ENCODE measurements around the gene DVL1.
A peak's percentile ranks its signal among the peaks of the same experiment; 100 is the strongest.

The DVL1 gene

GRCh38 chr1:1306070-1306660 lies 43.1 kb downstream of the DVL1 start:
- TF ChIP-seq, protein P1, sequence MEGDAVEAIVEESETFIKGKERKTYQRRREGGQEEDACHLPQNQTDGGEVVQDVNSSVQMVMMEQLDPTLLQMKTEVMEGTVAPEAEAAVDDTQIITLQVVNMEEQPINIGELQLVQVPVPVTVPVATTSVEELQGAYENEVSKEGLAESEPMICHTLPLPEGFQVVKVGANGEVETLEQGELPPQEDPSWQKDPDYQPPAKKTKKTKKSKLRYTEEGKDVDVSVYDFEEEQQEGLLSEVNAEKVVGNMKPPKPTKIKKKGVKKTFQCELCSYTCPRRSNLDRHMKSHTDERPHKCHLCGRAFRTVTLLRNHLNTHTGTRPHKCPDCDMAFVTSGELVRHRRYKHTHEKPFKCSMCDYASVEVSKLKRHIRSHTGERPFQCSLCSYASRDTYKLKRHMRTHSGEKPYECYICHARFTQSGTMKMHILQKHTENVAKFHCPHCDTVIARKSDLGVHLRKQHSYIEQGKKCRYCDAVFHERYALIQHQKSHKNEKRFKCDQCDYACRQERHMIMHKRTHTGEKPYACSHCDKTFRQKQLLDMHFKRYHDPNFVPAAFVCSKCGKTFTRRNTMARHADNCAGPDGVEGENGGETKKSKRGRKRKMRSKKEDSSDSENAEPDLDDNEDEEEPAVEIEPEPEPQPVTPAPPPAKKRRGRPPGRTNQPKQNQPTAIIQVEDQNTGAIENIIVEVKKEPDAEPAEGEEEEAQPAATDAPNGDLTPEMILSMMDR (conservative IDR thresholded peaks at IDR 0.05): no peak
- peak overlapping the region; percentile 96 for H3K27ac ChIP-seq

- H3K27ac ChIP-seq: peak overlapping the region; percentile 96
- TF ChIP-seq, protein P1 (conservative IDR thresholded peaks at IDR 0.05): no peak
These were observed 43.7 kb downstream of the DVL1 start for GRCh38 chr1:1305300-1306069.

DNA sequence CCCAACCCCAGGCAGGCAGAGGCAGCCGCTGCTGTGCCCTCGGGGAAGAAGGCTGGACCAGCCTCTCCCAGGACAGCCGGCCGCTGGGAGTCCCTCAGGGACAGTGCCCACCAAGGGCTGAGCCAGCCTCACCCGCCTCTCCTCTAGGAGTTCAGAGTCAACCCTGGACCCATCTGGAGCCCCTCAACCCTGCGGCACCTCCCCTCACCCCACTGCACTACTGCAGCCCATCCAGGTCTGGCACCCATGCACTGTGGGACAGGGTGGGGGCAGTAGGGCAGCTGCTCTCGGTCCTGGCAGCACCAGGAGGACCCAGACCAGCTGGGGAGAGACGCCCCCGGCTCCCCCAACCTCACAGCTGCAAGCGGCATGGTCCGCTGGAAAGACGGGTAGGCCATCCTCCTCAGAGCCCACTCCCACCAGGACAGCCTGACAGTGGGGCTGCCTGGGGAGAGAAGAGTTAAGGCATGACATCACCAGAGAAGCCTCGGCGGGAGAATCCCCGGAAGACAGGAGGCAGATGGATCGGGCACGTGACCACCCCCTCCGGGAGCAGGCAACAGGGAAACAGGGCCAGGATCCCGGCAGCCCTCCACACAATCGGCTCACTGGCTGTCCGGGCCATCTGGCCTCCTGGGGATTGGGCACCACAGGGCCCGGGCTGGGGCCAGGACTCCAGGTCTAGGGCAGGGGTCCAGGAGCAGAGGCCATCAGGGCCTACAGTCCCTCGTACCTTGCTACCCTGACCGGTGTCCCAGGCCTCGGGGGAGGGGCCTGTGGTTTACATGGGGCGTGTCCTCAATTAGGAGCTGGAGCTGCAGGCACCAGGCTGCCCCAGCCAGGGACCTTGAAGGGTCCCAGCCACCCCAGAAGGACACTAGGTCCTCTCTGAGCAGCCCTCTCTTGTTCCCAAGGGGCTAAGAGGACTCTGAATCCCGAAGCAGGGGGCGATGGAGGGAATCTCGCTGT lies 44.6 kb downstream of the DVL1 start:
- TF ChIP-seq, protein P1 (conservative IDR thresholded peaks at IDR 0.05): no peak
- peak overlapping the region; percentile 96 for H3K27ac ChIP-seq

GRCh38 chr1:1303736-1304135 lies 45.5 kb downstream of the DVL1 start:
- H3K27ac ChIP-seq: 0 out of 2 replicates have a peak overlapping the region, but pooled peaks have one; percentile 96
- TF ChIP-seq, protein P1 (conservative IDR thresholded peaks at IDR 0.05): no peak

DNA sequence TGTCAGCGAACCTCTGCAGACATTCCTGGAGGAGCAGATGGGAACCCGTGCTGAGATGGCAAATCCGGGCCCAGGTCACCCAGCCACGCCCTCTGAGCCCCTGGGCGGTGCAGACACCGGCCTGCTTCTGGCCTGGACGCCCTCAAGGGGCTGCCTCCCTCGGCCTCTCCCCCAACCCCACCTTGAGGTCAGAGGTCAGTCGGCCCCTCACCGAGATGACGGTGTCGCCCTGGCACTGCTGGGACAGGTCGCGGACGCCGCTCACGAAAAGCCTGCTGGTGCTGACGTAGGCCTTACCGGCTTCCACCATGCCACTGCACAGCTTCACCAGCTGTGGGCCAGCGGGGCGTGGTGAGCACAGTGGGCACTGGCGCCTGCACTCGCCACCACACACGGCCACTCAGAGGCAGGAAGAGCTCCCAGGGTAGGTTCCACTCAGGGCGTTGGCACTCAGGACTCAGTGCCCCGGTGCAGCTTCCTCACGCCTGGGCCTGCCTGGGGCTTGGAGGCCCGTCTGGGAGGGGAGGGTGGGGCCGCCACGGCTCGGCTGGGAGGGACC lies 46.2 kb downstream of the DVL1 start:
- no peak overlapping the region for H3K27ac ChIP-seq
- TF ChIP-seq, protein P1 (conservative IDR thresholded peaks at IDR 0.05): no peak

DNA sequence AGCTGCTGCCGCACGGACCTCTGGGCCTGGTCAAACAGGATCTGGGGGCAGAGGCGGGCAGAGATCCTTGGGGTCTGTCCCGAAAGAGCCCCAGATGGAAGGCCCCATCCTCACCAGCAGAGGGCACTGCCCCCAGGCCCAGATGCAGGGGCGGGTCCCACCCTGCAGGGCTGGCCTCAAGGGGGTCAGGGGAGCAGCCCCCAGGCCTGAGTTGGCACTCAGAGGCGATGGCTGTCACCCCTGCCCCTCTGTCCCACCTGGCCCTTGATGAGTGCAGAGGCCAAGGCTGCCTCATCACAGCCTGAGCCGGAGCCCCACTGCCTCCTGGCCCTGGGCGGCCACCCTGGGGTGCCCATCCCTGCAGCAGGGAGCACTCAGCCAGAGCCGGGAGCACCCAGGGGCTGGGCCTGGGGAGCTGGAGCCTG lies 47.2 kb downstream of the DVL1 start:
- TF ChIP-seq, protein P1 (conservative IDR thresholded peaks at IDR 0.05): peak; percentile 75
- H3K27ac ChIP-seq: no peak overlapping the region
